ENCODE measurements around the gene CYTIP. TPM values are rescaled to one million over a fixed set of nuclear protein-coding genes. Genes with fewer than 3 reads are reported as not detected.
A peak's percentile ranks its signal among the peaks of the same experiment; 100 is the strongest.

The CYTIP gene
- total and polyA plus RNA-seq, 4 donors: 7.4 to 45.9 (median 29.4) TPM

DNA sequence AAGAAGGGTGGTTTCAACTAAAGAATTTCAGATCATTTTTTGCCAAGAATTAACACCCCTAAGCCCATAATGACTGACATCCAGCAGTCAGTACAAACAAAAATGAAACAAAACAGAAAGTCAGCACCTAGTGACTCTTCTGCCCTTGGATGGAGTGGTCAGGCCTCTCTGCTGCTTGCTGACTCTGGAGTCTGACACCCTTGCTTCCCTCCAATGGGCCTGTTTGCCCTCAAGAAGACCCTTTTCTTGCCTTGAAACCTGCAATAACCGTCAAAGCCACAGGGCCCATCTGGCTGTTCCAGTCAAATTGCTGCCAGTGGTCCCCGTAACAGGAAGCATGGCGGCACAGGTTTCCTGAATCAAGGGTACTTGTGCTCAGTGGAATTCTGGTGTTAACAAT lies 27.2 kb upstream of the CYTIP start:
- H3K9ac ChIP-seq (ENCODE audit: insufficient read depth in 1 of 2, low read length in 2 of 2): no peak overlapping the region
- H3K9me3 ChIP-seq (ENCODE audit: control insufficient read depth in 4 of 4, insufficient read depth in 3 of 4, low read length in 3 of 4): no peaks in the 10 kb centered on the region
- DNase-seq (no peak), ATAC-seq (ENCODE audit: insufficient read depth, low FRiP score) (no peak)
- no peak overlapping the region for H3K27ac ChIP-seq (ENCODE audit: low read depth in 1 of 2, low read length in 1 of 2)
- TF ChIP-seq, protein P1, sequence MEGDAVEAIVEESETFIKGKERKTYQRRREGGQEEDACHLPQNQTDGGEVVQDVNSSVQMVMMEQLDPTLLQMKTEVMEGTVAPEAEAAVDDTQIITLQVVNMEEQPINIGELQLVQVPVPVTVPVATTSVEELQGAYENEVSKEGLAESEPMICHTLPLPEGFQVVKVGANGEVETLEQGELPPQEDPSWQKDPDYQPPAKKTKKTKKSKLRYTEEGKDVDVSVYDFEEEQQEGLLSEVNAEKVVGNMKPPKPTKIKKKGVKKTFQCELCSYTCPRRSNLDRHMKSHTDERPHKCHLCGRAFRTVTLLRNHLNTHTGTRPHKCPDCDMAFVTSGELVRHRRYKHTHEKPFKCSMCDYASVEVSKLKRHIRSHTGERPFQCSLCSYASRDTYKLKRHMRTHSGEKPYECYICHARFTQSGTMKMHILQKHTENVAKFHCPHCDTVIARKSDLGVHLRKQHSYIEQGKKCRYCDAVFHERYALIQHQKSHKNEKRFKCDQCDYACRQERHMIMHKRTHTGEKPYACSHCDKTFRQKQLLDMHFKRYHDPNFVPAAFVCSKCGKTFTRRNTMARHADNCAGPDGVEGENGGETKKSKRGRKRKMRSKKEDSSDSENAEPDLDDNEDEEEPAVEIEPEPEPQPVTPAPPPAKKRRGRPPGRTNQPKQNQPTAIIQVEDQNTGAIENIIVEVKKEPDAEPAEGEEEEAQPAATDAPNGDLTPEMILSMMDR (IDR thresholded peaks at IDR 0.05; ENCODE audit: control extremely low read depth, extremely low read depth): no peak
- no peaks in the 10 kb centered on the region for H3K36me3 ChIP-seq (ENCODE audit: control insufficient read depth in 4 of 4, insufficient read depth in 4 of 4, low read length in 4 of 4)
- H3K27me3 ChIP-seq (ENCODE audit: control insufficient read depth in 3 of 3, insufficient read depth in 3 of 3, low read length in 2 of 3): no peaks in the 10 kb centered on the region
- H3K4me1 ChIP-seq (ENCODE audit: control insufficient read depth in 5 of 5, insufficient read depth in 5 of 5, low read length in 5 of 5): no peaks in the 10 kb centered on the region
- no peak overlapping the region for H3K4me3 ChIP-seq
- 62 to 78% methylated on average over 3 of the region's 3 CpGs for WGBS, 2 donors

DNA sequence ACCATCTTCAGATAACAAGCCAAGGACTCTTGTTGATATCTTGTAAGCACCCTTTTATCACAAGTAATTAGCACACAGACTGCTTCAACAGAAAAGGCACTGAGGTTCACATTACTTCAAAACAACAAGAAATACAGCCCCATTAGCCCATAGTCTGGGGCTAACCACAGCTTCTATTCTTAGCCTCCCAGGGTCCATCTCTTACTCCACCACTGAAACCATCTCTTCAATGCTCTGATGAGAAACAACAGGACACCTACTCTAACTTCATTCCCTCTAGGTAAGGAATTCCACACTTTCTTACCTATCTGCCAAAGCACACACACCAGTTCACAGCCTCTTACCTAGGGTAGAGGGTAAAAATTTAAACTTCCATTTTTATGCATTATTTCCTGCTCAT lies 26.4 kb upstream of the CYTIP start:
- Histone ChIP-seq H3K36me3 (ENCODE audit: control insufficient read depth in 4 of 4, insufficient read depth in 4 of 4, low read length in 4 of 4) (no peaks in the 10 kb centered on the region), H3K4me1 (ENCODE audit: control insufficient read depth in 5 of 5, insufficient read depth in 5 of 5, low read length in 5 of 5) (no peaks in the 10 kb centered on the region), H3K9me3 (ENCODE audit: control insufficient read depth in 4 of 4, insufficient read depth in 3 of 4, low read length in 3 of 4) (no peaks in the 10 kb centered on the region), H3K27ac (ENCODE audit: low read depth in 1 of 2, low read length in 1 of 2) (no peak overlapping the region), H3K4me3 (no peak overlapping the region), H3K27me3 (ENCODE audit: control insufficient read depth in 3 of 3, insufficient read depth in 3 of 3, low read length in 2 of 3) (no peaks in the 10 kb centered on the region), H3K9ac (ENCODE audit: insufficient read depth in 1 of 2, low read length in 2 of 2) (no peak overlapping the region)
- TF ChIP-seq, protein P1 (IDR thresholded peaks at IDR 0.05; ENCODE audit: control extremely low read depth, extremely low read depth): no peak
- ATAC-seq (ENCODE audit: insufficient read depth, low FRiP score): no peak
- no peak for DNase-seq

DNA sequence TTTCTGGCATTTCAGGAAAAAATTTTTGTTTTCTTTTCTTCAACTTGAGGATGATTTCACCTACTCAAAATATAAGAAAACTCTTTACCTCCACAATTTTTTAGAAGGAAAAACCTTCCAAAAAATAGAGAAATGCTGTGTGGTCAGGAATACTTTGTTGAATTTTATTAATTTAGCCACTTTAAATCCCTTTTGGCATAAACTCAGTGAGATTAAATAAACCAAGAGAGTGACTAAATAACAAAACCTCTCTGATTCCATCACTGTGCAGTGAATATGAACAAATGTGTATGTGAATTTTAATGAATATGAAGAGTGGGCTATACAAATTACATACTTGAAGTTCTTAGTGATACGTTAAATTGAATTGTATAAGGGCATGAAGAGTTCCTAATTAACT lies 25.8 kb upstream of the CYTIP start:
- Histone ChIP-seq H3K27ac (ENCODE audit: low read depth in 1 of 2, low read length in 1 of 2) (no peak overlapping the region), H3K27me3 (ENCODE audit: control insufficient read depth in 3 of 3, insufficient read depth in 3 of 3, low read length in 2 of 3) (no peaks in the 10 kb centered on the region), H3K4me1 (ENCODE audit: control insufficient read depth in 5 of 5, insufficient read depth in 5 of 5, low read length in 5 of 5) (no peaks in the 10 kb centered on the region), H3K9me3 (ENCODE audit: control insufficient read depth in 4 of 4, insufficient read depth in 3 of 4, low read length in 3 of 4) (no peaks in the 10 kb centered on the region), H3K4me3 (no peak overlapping the region), H3K9ac (ENCODE audit: insufficient read depth in 1 of 2, low read length in 2 of 2) (no peak overlapping the region), H3K36me3 (ENCODE audit: control insufficient read depth in 4 of 4, insufficient read depth in 4 of 4, low read length in 4 of 4) (no peaks in the 10 kb centered on the region)
- DNase-seq: no peak
- no peak for ATAC-seq (ENCODE audit: insufficient read depth, low FRiP score)
- TF ChIP-seq, protein P1 (IDR thresholded peaks at IDR 0.05; ENCODE audit: control extremely low read depth, extremely low read depth): no peak
- WGBS, 2 donors: 61 to 74% methylated on average over 1 of the region's 1 CpG

DNA sequence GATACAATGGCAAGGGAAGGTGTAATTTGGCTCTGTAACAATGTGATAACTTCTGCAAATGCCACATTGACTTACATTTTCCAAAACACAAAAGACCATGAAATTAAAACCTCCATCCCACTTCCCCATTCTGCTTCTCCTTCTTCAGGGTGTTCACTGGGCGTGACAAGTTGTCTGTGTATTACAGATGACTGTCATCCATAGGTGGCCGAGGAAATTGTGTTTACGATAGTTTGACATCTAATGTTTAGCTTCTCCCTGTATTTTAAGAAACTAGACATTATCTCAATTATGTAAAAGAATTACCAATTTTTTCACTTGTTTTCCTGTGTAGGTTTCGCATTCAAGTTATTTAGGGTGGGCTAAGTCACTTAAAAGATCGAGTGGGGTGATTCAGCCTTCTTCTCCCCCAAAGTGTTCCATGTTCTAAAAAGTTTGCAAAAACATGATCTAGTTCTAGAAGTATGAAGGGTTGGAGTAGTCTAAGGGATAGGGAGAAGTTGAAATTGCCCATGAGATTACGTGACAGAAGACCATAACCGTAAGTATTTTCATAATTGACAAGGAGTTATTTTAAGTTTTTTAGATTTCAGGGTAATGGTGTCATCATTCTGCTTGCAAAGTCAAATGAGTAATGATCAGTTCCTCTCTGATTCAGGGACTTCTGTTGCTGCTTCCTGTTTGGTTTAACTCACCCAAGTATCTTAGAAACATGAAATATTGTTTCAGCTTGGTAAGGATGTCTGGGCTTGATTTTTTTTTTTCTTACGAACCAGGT lies 25.2 kb upstream of the CYTIP start:
- WGBS, 2 donors: 21 to 46% methylated on average over 8 of the region's 8 CpGs
- ATAC-seq (ENCODE audit: insufficient read depth, low FRiP score): peak; percentile 54

More for the DNA sequence above, 25.2 kb upstream of the CYTIP start:
- H3K4me1 ChIP-seq (ENCODE audit: control insufficient read depth in 5 of 5, insufficient read depth in 5 of 5, low read length in 5 of 5): peaks cover 0 to 1% (median 0%) of the 10 kb centered on the region in 5 donors
- no peak overlapping the region for H3K27ac ChIP-seq (ENCODE audit: low read depth in 1 of 2, low read length in 1 of 2)
- H3K9ac ChIP-seq (ENCODE audit: insufficient read depth in 1 of 2, low read length in 2 of 2): no peak overlapping the region
- H3K27me3 ChIP-seq (ENCODE audit: control insufficient read depth in 3 of 3, insufficient read depth in 3 of 3, low read length in 2 of 3): no peaks in the 10 kb centered on the region
- no peak for DNase-seq
- H3K36me3 ChIP-seq (ENCODE audit: control insufficient read depth in 4 of 4, insufficient read depth in 4 of 4, low read length in 4 of 4): no peaks in the 10 kb centered on the region
- TF ChIP-seq, protein P1 (IDR thresholded peaks at IDR 0.05; ENCODE audit: control extremely low read depth, extremely low read depth): no peak
- no peak overlapping the region for H3K4me3 ChIP-seq
- H3K9me3 ChIP-seq (ENCODE audit: control insufficient read depth in 4 of 4, insufficient read depth in 3 of 4, low read length in 3 of 4): no peaks in the 10 kb centered on the region
